HUES6 (cell line): Measurements from ENCODE around the gene MAU2.

ENCODE experiments used
- H3K27ac ChIP-seq: 2 replicates; pipeline ENCODE4 v1.7.0; 2013; ENCODE audit warnings: low read depth, mild to moderate bottlenecking, low read length, inconsistent platforms
- H3K27me3 ChIP-seq: 2 replicates; pipeline ENCODE4 v1.6.1; 2013; ENCODE audit warnings: low read length; ENCODE audit not compliant: control insufficient read depth, insufficient read depth
- H3K36me3 ChIP-seq: 2 replicates; pipeline ENCODE4 v1.6.1; 2013; ENCODE audit warnings: low read length; ENCODE audit not compliant: control insufficient read depth, insufficient read depth
- H3K4me1 ChIP-seq: 2 replicates; pipeline ENCODE4 v1.6.1; 2013; ENCODE audit warnings: low read length; ENCODE audit not compliant: control insufficient read depth, insufficient read depth
- H3K4me3 ChIP-seq: 2 replicates; pipeline ENCODE4 v1.5.1; 2013; ENCODE audit warnings: low read depth, low read length
- H3K9ac ChIP-seq: one replicate; pipeline ENCODE4 v1.6.1; 2013; ENCODE audit warnings: mild to moderate bottlenecking, low read length
- H3K9me3 ChIP-seq: 2 replicates; pipeline ENCODE4 v1.6.1; 2013; ENCODE audit warnings: low read depth, low read length; ENCODE audit not compliant: control insufficient read depth, insufficient read depth

Gene MAU2

GRCh38 chr19:19404879-19405860, 84.5 kb downstream of the MAU2 start, which contains the start of gene GATAD2A:
TSS of gene GATAD2A (plus strand) at chr19:19405675. CDS start at chr19:19465346, 59,671 bp downstream.
- Histone ChIP-seq H3K4me1 (peaks cover 47% of the 10 kb centered on the region), H3K27ac (peak within 1 kb of the TSS; percentile 94; the same call in 1 of the 2 replicates), H3K27me3 (no peaks in the 10 kb centered on the region), H3K9me3 (no peaks in the 10 kb centered on the region), H3K36me3 (no peaks in the 10 kb centered on the region), H3K9ac (peak within 1 kb of the TSS; percentile 82), H3K4me3 (peak within 1 kb of the TSS; percentile 91)

DNA sequence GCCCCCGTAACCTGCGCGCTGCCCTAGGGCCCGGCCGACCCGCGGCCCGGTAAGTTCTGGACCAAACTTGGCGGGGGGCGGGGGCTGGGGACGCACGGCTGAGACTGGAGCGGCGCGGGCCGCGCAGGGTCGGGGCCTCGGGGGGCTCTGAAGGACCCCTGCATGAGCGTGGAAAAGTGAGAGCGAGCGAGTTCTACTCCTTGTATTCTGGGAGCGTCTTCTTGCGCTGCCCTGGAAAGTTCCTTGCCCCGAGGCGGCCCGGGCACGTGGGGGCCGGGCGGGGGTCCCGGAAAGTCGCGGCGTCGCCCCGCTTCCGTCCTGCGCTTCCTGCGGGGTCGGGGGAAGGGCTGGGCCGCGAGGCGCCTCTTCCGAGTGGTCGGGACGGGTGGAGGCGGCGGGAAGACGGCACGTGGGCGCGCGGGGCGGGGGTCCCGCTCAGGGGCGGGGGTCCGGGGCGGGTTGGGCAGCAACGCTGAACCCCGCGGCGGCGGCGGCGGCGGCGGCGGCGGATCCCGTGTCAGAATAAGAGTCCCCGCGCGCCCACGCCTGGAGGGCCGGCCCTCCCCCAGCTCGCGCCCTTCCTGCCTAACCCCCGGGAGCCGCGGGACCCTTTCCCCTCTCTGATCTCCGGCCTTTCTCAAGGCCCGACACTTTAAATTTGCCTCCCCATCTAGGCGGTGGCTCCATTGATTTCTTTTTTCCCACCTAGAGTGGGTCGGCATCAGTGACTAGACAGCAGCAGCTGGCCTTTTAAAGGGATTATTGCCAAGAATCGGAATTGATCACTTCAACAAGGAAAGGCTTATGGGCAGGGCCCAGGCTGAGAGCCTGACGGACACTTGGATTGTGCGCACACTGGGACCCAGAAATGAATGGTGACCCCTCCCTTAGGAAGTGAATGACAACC, 85.6 kb downstream of the MAU2 start:
- Histone ChIP-seq H3K9ac (peak overlapping the region; percentile 82), H3K27ac (peak overlapping the region; percentile 94; the same call in 1 of the 2 replicates), H3K4me1 (peaks cover 54% of the 10 kb centered on the region), H3K9me3 (no peaks in the 10 kb centered on the region), H3K36me3 (peaks cover 6% of the 10 kb centered on the region), H3K4me3 (peak overlapping the region; percentile 91), H3K27me3 (no peaks in the 10 kb centered on the region)

DNA sequence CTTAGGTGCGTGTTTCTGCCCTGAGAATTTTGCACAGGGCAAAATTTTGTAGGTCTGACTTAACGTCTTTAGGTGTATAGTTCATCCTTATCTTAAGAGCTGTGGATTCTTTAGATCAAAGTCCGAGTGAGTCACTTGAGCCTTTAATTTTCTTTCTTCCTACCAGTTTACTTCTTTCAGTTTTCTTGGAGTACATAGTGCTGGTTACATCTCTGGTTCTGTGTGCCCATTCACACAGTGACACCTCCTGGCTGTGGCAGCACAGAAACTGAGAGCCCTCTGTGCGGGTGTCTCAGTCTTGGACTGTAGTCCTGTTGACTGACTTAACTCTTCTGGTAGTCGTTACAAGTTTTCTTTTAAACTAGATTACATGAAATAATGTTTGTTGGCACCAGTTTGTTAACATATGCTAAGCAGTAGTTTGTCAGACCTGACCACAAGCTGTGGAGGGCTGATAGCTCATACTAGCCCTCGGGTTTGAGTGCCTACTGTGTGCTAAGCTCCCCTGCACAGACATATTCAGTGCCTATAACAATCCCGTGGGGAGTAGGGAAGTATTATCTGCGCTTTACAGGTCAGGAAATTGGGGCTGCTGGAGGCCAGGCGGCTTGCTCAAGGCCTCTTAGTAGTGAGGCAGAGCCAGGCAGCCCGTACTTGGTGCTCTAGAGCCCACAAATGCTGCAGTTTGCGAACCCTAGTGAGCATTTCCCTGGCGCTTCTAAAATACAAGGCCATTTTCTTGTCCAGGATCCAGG, 86.4 kb downstream of the MAU2 start:
- H3K27ac ChIP-seq: peak overlapping the region; percentile 16; the same call in 1 of the 2 replicates
- H3K4me3 ChIP-seq: peak overlapping the region; percentile 91
- H3K27me3 ChIP-seq: no peaks in the 10 kb centered on the region
- peaks cover 6% of the 10 kb centered on the region for H3K36me3 ChIP-seq
- H3K9me3 ChIP-seq: no peaks in the 10 kb centered on the region
- peaks cover 54% of the 10 kb centered on the region for H3K4me1 ChIP-seq
- H3K9ac ChIP-seq: peak overlapping the region; percentile 82

DNA sequence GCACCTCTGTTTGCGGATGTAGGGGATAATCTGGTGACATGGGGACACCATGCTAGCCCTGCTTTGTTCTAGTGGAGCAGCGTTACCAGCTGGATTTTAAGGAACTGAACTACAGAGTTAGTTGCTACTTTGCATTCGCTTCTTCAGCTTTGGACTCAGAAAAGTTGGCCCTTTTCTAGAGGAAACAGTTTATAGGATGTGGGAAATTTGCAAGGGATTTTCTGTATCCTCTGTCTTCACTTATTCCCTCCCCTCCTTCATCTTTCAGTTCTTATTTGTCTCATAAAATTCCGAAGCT, 87.0 kb downstream of the MAU2 start:
- Histone ChIP-seq H3K4me3 (peak overlapping the region; percentile 91), H3K9ac (peak overlapping the region; percentile 42), H3K27ac (no peak overlapping the region), H3K27me3 (no peaks in the 10 kb centered on the region), H3K9me3 (no peaks in the 10 kb centered on the region), H3K36me3 (peaks cover 6% of the 10 kb centered on the region), H3K4me1 (peaks cover 54% of the 10 kb centered on the region)
